ENCODE data around the gene ABCC12.
"Not testable (repeated sequence)": the region's sequence is repeated elsewhere in the genome, so short reads cannot be mapped to it uniquely, and the experiment has no call there.

The ABCC12 gene

GRCh38 chr16:48155926-48156789 lies at the start of gene ABCC12:
ABCC12 (minus strand) TSS chr16:48155993; CDS start chr16:48146424, 9,569 bp downstream.
- DNase-seq (ENCODE audit: low read depth): no peak

- no peak for DNase-seq (ENCODE audit: low read depth)
These were observed 49.0 kb upstream of the ABCC12 start for GRCh38 chr16:48204825-48205151.

GRCh38 chr16:48203974-48204824 lies 48.4 kb upstream of the ABCC12 start:
- no peak for DNase-seq (ENCODE audit: low read depth)

GRCh38 chr16:48201515-48202201 lies 45.9 kb upstream of the ABCC12 start:
- no peak for DNase-seq (ENCODE audit: low read depth)

- no peak for DNase-seq (ENCODE audit: low read depth)
These were observed 41.5 kb upstream of the ABCC12 start for GRCh38 chr16:48197294-48197693.

GRCh38 chr16:48194828-48195556 lies 39.2 kb upstream of the ABCC12 start:
- peak; percentile 7 for DNase-seq (ENCODE audit: low read depth)

- no peak for DNase-seq (ENCODE audit: low read depth)
These were observed 38.1 kb upstream of the ABCC12 start for GRCh38 chr16:48193846-48194245.

GRCh38 chr16:48188449-48189102 lies 32.8 kb upstream of the ABCC12 start:
- DNase-seq (ENCODE audit: low read depth): peak; percentile 2

- DNase-seq (ENCODE audit: low read depth): no peak
These were observed 32.0 kb upstream of the ABCC12 start for GRCh38 chr16:48187779-48188178.

- no peak for DNase-seq (ENCODE audit: low read depth)
These were observed 28.9 kb upstream of the ABCC12 start for GRCh38 chr16:48184681-48185080.

GRCh38 chr16:48182979-48183537 lies 27.3 kb upstream of the ABCC12 start:
- no peak for DNase-seq (ENCODE audit: low read depth)

GRCh38 chr16:48181746-48182520 lies 26.1 kb upstream of the ABCC12 start:
- not testable (repeated sequence) for DNase-seq (ENCODE audit: low read depth)

GRCh38 chr16:48180868-48181480 lies 25.2 kb upstream of the ABCC12 start:
- DNase-seq (ENCODE audit: low read depth): no peak

GRCh38 chr16:48176635-48177408 lies 21.0 kb upstream of the ABCC12 start:
- no peak for DNase-seq (ENCODE audit: low read depth)

- DNase-seq (ENCODE audit: low read depth): no peak
These were observed 18.1 kb upstream of the ABCC12 start for GRCh38 chr16:48173889-48174288.

- no peak for DNase-seq (ENCODE audit: low read depth)
These were observed 16.9 kb upstream of the ABCC12 start for GRCh38 chr16:48172682-48173081.

- no peak for DNase-seq (ENCODE audit: low read depth)
These were observed 14.1 kb upstream of the ABCC12 start for GRCh38 chr16:48169896-48170295.

- DNase-seq (ENCODE audit: low read depth): no peak
These were observed 12.3 kb upstream of the ABCC12 start for GRCh38 chr16:48168075-48168474.

GRCh38 chr16:48166617-48167016 lies 10.8 kb upstream of the ABCC12 start:
- not testable (repeated sequence) for DNase-seq (ENCODE audit: low read depth)

Measured in fibroblast of gingiva (primary cell).